Prostate gland (tissue), 2 donors: Measurements from ENCODE around the gene BPIFB2.

Source experiments
- CTCF ChIP-seq, 4 experiments: fragments of 200-600 bp in 2 of 4; fragments of 450-650 bp in 2 of 4; sonication (generic) in 2 of 4; IDR thresholded peaks; 1 replicate in 3 of 4; 2 replicates in 1 of 4; pipeline ENCODE4 v1.5.1; 2016 to 2019; ENCODE audit warnings: antibody characterized with exemption in 4 of 4, mild to moderate bottlenecking in 2 of 4, moderate library complexity in 2 of 4
- POLR2AphosphoS5 ChIP-seq: sonication (generic); formaldehyde crosslinking; IDR thresholded peaks from one replicate; pipeline ENCODE4 v1.6.1; 2017; ENCODE audit warnings: antibody characterized with exemption

GRCh38 chr20:32990426-32990825 is 17.1 kb upstream of the BPIFB2 start:
- TF ChIP-seq CTCF (IDR thresholded peaks at IDR 0.05): no peak
- no peak for TF ChIP-seq POLR2AphosphoS5
